T-helper 2 cell treated with Interferon-gamma antibody and Interleukin-4, amounts not matched to agents 100 ng/mL and 5 ng/mL, for 36 hours (primary cell): ENCODE data around the gene BPIFB4. TPM values are rescaled to one million over a fixed set of nuclear protein-coding genes. Genes with fewer than 3 reads are reported as not detected.
"Not testable (repeated sequence)": the region's sequence is repeated elsewhere in the genome, so short reads cannot be mapped to it uniquely, and the experiment has no call there.

ENCODE experiments used
- intact Hi-C: fragments of 100-400 bp; cut with micrococcal nuclease; formaldehyde crosslinking; loops from one replicate; pipeline ENCODE4 v1.15.1; 2023
- total RNA-seq: library from RNA; stranded (reverse); gene quantifications from 2 replicates; pipeline ENCODE4 v1.2.3, GENCODE V29; 2022

BPIFB4 gene
- total RNA-seq, 1 donor from 2014 or later: not detected

DNA sequence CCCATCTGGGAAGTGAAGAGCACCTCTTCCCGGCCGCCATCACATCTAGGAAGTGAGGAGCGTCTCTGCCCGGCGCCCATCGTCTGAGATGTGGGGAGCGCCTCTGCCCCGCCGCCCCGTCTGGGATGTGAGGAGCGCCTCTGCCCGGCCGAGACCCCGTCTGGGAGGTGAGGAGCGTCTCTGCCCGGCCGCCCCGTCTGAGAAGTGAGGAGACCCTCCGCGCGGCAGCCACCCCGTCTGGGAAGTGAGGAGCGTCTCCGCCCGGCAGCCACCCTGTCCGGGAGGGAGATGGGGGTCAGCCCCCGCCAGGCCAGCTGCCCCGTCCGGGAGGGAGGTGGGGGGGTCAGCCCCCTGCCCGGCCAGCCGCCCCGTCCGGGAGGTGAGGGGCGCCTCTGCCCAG is 36.1 kb downstream of the BPIFB4 start:
- intact Hi-C loops: not testable (repeated sequence)

DNA sequence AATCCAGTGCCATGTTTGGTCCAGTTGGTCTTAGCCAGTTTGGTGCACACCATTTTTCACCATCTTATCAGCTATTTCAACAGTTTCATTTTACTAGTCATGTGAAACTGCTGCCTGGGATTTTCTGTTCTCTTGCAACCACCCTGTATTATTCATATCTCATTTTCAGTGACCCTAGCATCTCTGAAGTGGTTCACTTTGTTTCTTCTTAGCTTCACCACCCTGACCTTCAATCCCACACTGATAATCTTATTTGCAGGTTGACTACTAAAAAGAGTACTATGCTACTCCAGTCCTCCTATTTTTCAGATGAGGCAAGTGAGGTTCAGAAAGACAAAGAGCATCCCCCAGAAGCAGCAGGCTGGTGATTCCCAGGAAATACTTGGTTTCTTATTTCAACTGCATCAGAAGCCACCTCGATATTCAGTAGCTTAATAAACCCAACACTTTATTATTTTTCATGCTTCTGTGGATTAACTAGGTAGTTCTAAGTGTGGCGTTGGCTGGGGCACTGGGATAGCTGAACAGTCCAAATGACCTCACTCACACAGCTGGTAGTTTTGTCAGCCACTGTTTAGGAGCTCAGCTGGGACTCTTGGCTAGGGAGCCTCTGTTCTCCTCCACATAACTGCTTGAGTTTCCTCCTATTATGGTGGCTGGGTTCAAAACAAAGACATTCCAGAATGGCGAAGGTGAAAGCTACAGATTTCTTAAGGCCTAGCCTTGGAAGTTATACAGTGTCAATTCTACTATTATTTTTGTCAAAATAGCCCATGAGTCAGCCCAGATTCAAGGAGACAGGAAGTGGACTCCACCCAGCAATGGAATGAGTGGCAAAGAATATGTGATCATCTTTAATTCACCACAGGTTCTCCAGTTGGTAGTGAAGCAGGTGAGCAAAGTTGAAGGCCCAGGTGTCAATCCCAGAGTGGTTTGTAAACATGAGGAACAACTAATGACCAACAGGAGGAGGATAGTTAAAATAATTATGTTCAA is 40.6 kb downstream of the BPIFB4 start:
- intact Hi-C loops: no loop called here

DNA sequence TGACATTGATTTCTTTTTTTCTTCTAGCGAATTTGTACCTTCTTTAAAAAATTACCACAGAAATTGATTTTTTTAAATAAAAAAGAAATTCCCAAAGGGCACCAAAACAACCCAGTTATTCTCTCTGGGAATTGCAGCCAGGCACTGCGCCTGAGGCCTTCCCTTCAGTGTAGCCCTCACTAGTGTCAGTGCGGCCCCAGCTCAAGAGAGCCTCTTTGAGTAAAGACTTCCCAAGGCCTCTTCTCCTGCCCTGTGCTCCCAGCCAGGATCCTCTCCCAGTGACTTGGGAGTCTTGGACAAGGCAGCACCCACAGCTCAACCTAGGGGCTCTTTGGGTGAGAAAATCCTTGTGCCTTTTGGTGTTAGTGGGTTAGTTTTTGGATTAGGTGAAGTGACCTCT is 41.5 kb downstream of the BPIFB4 start:
- intact Hi-C loops: no loop called here

DNA sequence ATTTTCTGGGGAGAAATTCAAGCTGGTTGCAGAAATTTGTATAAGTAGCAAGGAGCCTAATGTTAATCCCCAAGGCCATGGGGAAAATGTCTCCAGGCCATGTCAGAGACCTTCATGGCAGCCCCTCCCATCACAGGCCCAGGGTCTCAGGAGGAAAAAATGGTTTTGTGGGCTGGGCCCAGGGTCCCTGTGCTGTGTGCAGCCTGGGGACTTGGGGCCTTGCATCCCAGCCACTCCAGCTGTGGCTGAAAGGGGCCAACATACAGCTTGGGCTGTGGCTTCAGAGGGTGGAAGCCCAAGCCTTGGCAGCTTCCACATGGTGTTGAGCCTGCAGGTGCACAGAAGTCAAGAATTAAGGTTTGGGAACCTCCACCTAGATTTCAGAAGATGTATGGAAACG is 42.9 kb downstream of the BPIFB4 start:
- intact Hi-C loops: not testable (repeated sequence)

DNA sequence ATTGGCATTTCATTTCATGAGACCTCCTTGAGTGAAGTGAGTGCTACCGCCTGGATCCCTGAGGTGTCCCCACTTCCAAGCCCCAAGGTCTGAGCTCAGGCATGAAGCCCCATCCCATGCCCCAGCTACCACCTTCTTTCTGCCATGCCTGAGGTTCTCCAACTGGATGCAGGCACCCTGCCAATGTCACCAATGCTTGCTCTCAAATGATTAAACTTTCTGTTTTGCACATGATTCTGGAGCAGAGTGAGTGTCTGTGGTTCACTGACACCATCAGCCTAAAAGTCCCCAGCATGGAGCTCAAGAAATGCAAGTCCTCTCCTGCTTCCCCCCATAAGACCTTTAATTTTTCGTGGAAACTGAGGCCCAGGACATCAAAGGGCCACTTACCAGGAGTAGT is 44.8 kb downstream of the BPIFB4 start:
- intact Hi-C loops: no loop called here

DNA sequence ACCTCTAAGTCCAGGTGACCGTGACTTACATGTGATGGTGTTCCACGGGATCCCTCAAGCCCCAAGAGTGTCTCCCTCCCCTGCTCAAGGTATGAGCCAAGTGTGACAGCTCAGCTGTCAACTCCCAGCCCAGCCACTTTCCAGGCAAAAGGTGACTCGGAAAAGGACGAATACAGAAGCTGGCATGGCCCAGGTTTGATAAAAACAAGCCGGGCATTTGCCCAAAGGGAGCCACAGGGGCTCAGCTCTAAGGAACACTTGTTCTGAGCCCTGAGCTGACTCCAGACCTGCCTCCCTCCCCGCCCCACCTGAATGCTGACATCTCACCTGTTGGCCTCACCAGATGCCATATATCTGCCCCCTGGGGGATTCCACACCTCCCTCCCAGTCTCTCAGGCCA is 45.6 kb downstream of the BPIFB4 start:
- intact Hi-C loops: no loop called here

GRCh38 chr20:33125983-33126382 is 46.5 kb downstream of the BPIFB4 start:
- intact Hi-C loops: no loop called here

DNA sequence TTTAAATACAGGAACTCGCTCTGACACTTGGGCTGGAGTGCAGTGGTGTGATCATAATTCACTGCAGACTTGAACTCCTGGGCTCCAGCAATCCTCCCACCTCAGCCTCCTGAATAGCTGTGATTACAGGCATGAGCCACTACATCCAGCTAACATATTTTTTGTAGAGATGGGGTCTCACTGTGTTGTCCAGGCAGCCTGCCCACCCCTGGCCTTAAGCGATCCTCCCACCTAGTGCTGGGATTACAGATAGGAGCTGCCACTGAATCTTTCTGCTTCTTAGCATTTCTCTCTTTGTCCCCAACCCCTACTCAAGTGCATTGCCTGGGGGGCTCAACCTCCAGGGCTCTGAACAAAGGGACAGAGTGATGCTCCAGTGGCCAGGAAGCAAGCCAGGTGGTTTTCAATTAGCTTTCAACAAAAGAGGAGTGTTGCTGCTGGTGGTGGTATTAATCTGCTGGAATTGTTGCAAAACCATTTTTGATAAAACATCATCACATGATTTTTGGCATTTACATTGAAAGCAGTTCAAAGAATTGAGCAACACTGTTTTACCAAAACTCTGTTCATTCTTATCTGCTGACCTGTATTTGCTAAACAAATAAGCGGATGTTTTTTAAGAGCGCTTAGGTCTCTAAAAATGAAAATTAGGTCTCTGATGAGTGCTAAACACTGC is 48.1 kb downstream of the BPIFB4 start:
- intact Hi-C loops: no loop called here

- intact Hi-C loops: no loop called here
Measured at GRCh38 chr20:33130568-33131061, 51.2 kb downstream of the BPIFB4 start.

- intact Hi-C loops: no loop called here
Measured at GRCh38 chr20:33131949-33132473, 52.6 kb downstream of the BPIFB4 start.

- intact Hi-C loops: no loop called here
Measured at GRCh38 chr20:33132513-33133372, 53.3 kb downstream of the BPIFB4 start.

DNA sequence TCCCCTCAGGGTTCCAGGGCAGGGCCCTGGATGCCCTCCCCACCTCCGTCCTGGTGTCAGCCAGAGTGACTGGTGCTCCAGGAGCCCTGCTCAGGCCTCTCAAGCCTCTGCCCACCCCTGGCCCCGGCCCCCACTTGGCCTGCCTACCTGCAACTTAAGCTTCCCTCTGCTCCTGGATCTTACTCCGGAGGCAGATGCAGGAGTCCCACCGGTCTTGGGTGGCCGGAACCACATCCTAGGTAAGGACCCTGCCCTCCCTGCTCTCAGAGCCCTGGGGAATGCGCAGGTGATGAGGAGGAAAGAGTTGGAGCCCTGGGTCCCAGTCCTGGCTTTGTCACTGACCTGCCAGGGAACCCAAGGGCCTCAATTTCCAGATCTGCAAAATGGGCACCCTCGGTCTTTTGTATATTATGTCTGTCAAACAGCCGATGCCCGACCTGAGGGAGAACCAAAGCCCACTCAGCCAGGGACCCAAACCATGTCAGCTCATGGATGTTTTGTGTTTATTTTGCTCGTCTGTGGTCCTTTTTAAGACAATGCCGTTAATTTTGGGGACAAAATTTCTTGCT is 54.0 kb downstream of the BPIFB4 start:
- intact Hi-C loops: no loop called here

- intact Hi-C loops: no loop called here
Measured at GRCh38 chr20:33137195-33137594, 57.8 kb downstream of the BPIFB4 start.

- intact Hi-C loops: no loop called here
Measured at GRCh38 chr20:33139467-33139866, 60.0 kb downstream of the BPIFB4 start.

GRCh38 chr20:33145521-33145920 is 66.1 kb downstream of the BPIFB4 start:
- intact Hi-C loops: no loop called here

DNA sequence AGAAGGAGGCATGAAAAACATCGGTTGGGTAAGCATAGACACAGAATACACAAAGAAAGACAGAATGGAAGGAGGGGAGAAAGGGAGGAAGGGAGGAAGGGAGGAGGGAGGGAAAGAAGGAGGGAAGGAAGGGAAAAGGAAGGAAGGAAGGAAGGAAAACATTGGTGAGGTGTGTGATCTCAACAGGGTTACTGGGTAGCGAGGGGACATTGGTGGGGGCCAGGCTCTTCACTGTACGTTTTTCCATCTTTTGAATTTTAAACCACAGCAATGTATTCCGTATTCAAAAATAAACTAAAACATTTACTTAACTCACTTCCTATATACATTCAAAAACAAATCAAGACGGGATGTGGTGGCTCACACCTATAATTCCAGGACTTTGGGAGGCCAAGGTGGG is 67.9 kb downstream of the BPIFB4 start:
- intact Hi-C loops: no loop called here

GRCh38 chr20:33148040-33148439 is 68.6 kb downstream of the BPIFB4 start:
- intact Hi-C loops: no loop called here

DNA sequence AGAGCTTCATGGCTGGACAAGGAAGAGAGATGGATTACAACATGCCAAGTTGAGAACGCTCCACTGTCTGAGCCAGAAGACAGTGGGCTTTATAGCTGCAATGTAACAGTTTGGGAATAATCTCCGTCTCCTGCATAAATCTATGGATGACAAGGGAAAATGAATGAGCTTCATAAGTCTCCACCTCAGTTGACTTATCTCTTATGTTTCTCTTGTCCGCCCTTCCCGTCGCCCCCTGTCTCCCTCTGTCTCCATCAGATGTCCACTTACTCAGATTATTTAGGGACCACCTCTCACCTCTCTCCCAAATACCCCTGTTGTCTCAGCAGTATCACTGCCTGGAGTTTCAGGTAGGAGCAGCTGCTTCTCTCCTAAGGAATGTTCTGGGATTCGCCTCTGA is 74.8 kb downstream of the BPIFB4 start:
- intact Hi-C loops: no loop called here

DNA sequence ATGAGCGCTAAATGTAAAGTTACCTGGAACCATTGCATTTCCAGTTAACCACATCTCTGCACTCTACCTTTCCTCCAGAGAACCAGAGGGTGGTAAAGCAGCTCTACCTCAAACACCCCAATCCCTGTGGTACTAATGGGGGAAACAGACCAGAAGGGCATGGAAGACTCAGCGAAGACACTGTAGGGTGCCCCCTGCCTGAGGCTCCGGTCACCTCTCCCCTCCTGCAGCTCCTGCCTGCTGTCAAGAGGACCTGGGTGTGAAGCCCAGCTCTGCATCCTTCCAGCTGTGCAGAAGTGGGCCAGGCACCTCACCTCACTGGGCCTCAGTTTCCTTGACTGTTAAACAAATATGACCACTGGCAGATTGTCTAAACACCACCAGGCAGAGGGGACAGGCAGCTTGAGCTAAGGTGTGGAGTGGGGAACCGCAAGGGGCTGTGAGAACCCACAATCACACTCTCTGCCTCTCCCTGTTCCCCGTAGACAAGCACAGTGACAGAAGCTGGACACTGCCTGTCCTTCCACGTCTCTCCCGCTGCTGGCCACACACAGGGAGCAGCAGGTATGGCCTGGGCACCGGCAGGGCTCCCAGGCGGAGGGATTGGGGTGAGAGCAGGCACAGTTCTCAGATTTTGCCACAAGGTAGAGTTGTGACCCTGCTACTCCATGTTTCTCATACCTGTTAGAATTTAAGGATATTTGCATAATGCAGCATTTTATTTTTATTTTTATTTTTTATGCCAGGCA is 79.4 kb downstream of the BPIFB4 start:
- intact Hi-C loops: no loop called here

- intact Hi-C loops: no loop called here
Measured at GRCh38 chr20:33159713-33160112, 80.3 kb downstream of the BPIFB4 start.
